HCT116 (cell line): Measurements from ENCODE around the gene SDC3. TPM values are rescaled to one million over a fixed set of nuclear protein-coding genes. Genes with fewer than 3 reads are reported as not detected.
A peak's percentile ranks its signal among the peaks of the same experiment; 100 is the strongest.
"Not testable (repeated sequence)": the region's sequence is repeated elsewhere in the genome, so short reads cannot be mapped to it uniquely, and the experiment has no call there.

ENCODE experiments used
- ATAC-seq: fragments of 200-7000 bp; cut with Tn5 transposase; 2 replicates; pipeline ENCODE4 v1.9.1; 2020; ENCODE audit warnings: mild to moderate bottlenecking, moderate library complexity
- BruUV-seq: library from RNA; stranded (reverse); fragments of 400-500 nt; replicated peaks from 2 replicates; lab custom pipeline; 2021; lab: Mats Ljungman, UMichigan
- CTCF ChIA-PET: fragments of 300-600 bp; sonication (Branson Sonifier 250); formaldehyde crosslinking; loops from one replicate; lab custom pipeline; 2021; ENCODE audit warnings: antibody characterized with exemption; lab: Charles Lee
- POLR2A ChIA-PET: fragments of 300-600, 350-600 bp; sonication (Branson Sonifier 250); formaldehyde crosslinking; loops from one replicate; lab custom pipeline; 2021; ENCODE audit warnings: antibody characterized with exemption; lab: Charles Lee
- RAD21 ChIA-PET, 2 experiments: fragments of 300-600 bp; sonication (Branson Sonifier 250); formaldehyde crosslinking; loops; one replicate each; lab custom pipeline; 2023; ENCODE audit warnings: low total read pairs in 2 of 2; ENCODE audit not compliant: uncharacterized antibody in 2 of 2, unreplicated experiment in 2 of 2, low non-redundant PET in 1 of 2; lab: Charles Lee
- DNase-seq: peaks from one replicate; pipeline ENCODE4 v3.0.0-alpha.2; 2010; ENCODE audit warnings: low read depth, low spot score
- H2AFZ ChIP-seq: fragments of 200-600 bp; shearing (Covaris generic), sonication (generic); 2 replicates; pipeline ENCODE4 v1.6.1; 2017; ENCODE audit warnings: low read depth, mixed run types, mixed read lengths, antibody characterized with exemption, low read length; ENCODE audit not compliant: poor library complexity, severe bottlenecking
- H3K27ac ChIP-seq: 2 replicates; pipeline ENCODE4 v1.5.1; 2012; ENCODE audit warnings: low read depth, low read length
- H3K27me3 ChIP-seq: fragments of 200-600 bp; sonication (generic); 2 replicates; pipeline ENCODE4 v1.6.1; 2016; ENCODE audit warnings: mixed run types, low read length, mixed read lengths; ENCODE audit not compliant: insufficient read depth
- H3K36me3 ChIP-seq, 2 experiments: fragments of 200-500 bp in 1 of 2; fragments of 200-600 bp in 1 of 2; sonication (Bioruptor generic) in 1 of 2; sonication (generic) in 1 of 2; 2 replicates each; pipeline versions ENCODE4 v1.5.1 to v1.6.1; 2014 to 2016; ENCODE audit warnings: low read length in 2 of 2, inconsistent platforms in 1 of 2, mixed read lengths in 1 of 2, mixed run types in 1 of 2; ENCODE audit not compliant: insufficient read depth in 2 of 2, control insufficient read depth in 1 of 2
- H3K4me1 ChIP-seq, 2 experiments: fragments of 200-600 bp in 1 of 2; sonication (generic) in 1 of 2; 2 replicates each; pipeline versions ENCODE4 v1.5.1 to v1.6.1; 2012 to 2017; ENCODE audit warnings: low read length in 2 of 2, inconsistent platforms in 1 of 2, mild to moderate bottlenecking in 1 of 2, mixed read lengths in 1 of 2, mixed run types in 1 of 2, moderate library complexity in 1 of 2; ENCODE audit not compliant: insufficient read depth in 2 of 2, control insufficient read depth in 1 of 2
- H3K4me2 ChIP-seq: fragments of 200-600 bp; sonication (generic); 2 replicates; pipeline ENCODE4 v1.6.1; 2017; ENCODE audit warnings: mixed run types, low read length, mixed read lengths
- H3K4me3 ChIP-seq, 2 experiments: fragments of 200-600 bp in 1 of 2; sonication (generic) in 1 of 2; replicated peaks in 1 of 2; 2 replicates each; pipeline ENCODE4 v1.5.1; 2011 to 2016; ENCODE audit warnings: low read length in 2 of 2, control low read depth in 1 of 2, low read depth in 1 of 2, mild to moderate bottlenecking in 1 of 2, mixed read lengths in 1 of 2, mixed run types in 1 of 2
- H3K79me2 ChIP-seq: fragments of 200-600 bp; sonication (generic); 2 replicates; pipeline ENCODE4 v1.6.1; 2017; ENCODE audit warnings: mild to moderate bottlenecking, mixed run types, low read length, moderate library complexity, mixed read lengths; ENCODE audit not compliant: insufficient read depth
- H3K9ac ChIP-seq: fragments of 200-600 bp; sonication (generic); 2 replicates; pipeline ENCODE4 v1.6.1; 2016; ENCODE audit warnings: low read length, mixed read lengths
- H3K9me2 ChIP-seq: fragments of 200-600 bp; sonication (generic), shearing (Covaris generic); 2 replicates; pipeline ENCODE4 v1.6.1; 2017; ENCODE audit warnings: mixed run types, mild to moderate bottlenecking, moderate library complexity; ENCODE audit not compliant: insufficient read depth
- H3K9me3 ChIP-seq, 2 experiments: fragments of 200-500 bp in 1 of 2; fragments of 200-600 bp in 1 of 2; sonication (Bioruptor generic) in 1 of 2; sonication (generic) in 1 of 2; 2 replicates each; pipeline ENCODE4 v1.6.1; 2014 to 2017; ENCODE audit warnings: low read length in 2 of 2, mixed read lengths in 2 of 2, inconsistent platforms in 1 of 2, low read depth in 1 of 2, mild to moderate bottlenecking in 1 of 2, mixed run types in 1 of 2, moderate library complexity in 1 of 2; ENCODE audit not compliant: control insufficient read depth in 1 of 2, insufficient read depth in 1 of 2
- H4K20me1 ChIP-seq: fragments of 200-600 bp; sonication (generic), shearing (Covaris generic); 2 replicates; pipeline ENCODE4 v1.6.1; 2017; ENCODE audit warnings: mixed run types, mild to moderate bottlenecking, moderate library complexity; ENCODE audit not compliant: insufficient read depth
- EZH2 ChIP-seq: fragments of 200-600 bp; sonication (generic); IDR thresholded peaks from 2 replicates; pipeline ENCODE4 v1.6.1; 2017; ENCODE audit warnings: antibody characterized with exemption, mixed run types
- EZH2phosphoT487 ChIP-seq: fragments of 200-600 bp; IDR thresholded peaks from 2 replicates; pipeline ENCODE4 v1.6.1; 2018; ENCODE audit warnings: antibody characterized with exemption, borderline replicate concordance
- POLR2A ChIP-seq: IDR thresholded peaks from 2 replicates; pipeline ENCODE4 v1.7.0; 2011; ENCODE audit warnings: borderline replicate concordance; ENCODE audit not compliant: insufficient read depth, insufficient read length; ENCODE audit errors: extremely low read depth
- RAD21 ChIP-seq: IDR thresholded peaks from 2 replicates; pipeline ENCODE4 v1.6.1; 2012; ENCODE audit warnings: low read depth, mild to moderate bottlenecking
- REST ChIP-seq: IDR thresholded peaks from 2 replicates; pipeline ENCODE4 v1.6.1; 2012; ENCODE audit warnings: low read depth
- SP1 ChIP-seq: IDR thresholded peaks from 2 replicates; pipeline ENCODE4 v1.6.1; 2012; ENCODE audit warnings: low read depth
- SRF ChIP-seq: IDR thresholded peaks from 2 replicates; pipeline ENCODE4 v1.6.1; 2012; ENCODE audit warnings: low read depth
- TCF7L2 ChIP-seq: IDR thresholded peaks from 2 replicates; pipeline ENCODE4 v1.7.0; 2011; ENCODE audit warnings: borderline replicate concordance, inconsistent platforms; ENCODE audit not compliant: insufficient read depth, insufficient read length; ENCODE audit errors: extremely low read depth
- intact Hi-C: fragments of 100-400 bp; cut with micrococcal nuclease; formaldehyde crosslinking; loops from 2 replicates; pipeline ENCODE4 v1.10.0; 2022
- total RNA-seq: library from RNA; stranded (reverse); gene quantifications from one replicate; pipeline ENCODE4 v1.2.1, GENCODE V29; 2021; ENCODE audit not compliant: unreplicated experiment

The SDC3 gene
- total RNA-seq, 1 experiment from 2014 or later: 40.1 TPM

GRCh38 chr1:30949487-30949838 is 40.9 kb upstream of the SDC3 start:
- H3K4me3 ChIP-seq, H3K9ac ChIP-seq, POLR2A ChIA-PET, H3K9me2 ChIP-seq, intact Hi-C loops, H3K4me2 ChIP-seq, RAD21 ChIA-PET, BruUV-seq, CTCF ChIA-PET, ATAC-seq, H3K27ac ChIP-seq, H3K27me3 ChIP-seq, H3K4me1 ChIP-seq, DNase-seq, H4K20me1 ChIP-seq, H3K9me3 ChIP-seq, H2AFZ ChIP-seq: not testable (repeated sequence)
- peaks cover 80% of the 10 kb centered on the region for H3K79me2 ChIP-seq
- peaks cover 51 to 64% of the 10 kb centered on the region in 2 experiments; a peak in 3 of 4 replicates for H3K36me3 ChIP-seq

- peaks cover 49 to 66% of the 10 kb centered on the region in 2 experiments; a peak in 3 of 4 replicates for H3K36me3 ChIP-seq
- H4K20me1 ChIP-seq, H3K4me2 ChIP-seq, H3K9me2 ChIP-seq, H3K9me3 ChIP-seq, H3K27ac ChIP-seq, intact Hi-C loops, H3K4me3 ChIP-seq, DNase-seq, ATAC-seq, CTCF ChIA-PET, POLR2A ChIA-PET, H3K27me3 ChIP-seq, H3K9ac ChIP-seq, H2AFZ ChIP-seq, H3K4me1 ChIP-seq, RAD21 ChIA-PET: not testable (repeated sequence)
- H3K79me2 ChIP-seq: peaks cover 80% of the 10 kb centered on the region
- TSS peak; percentile 20 for BruUV-seq
These were observed 40.4 kb upstream of the SDC3 start for GRCh38 chr1:30948813-30949486.

- TF ChIP-seq SRF: no peak
- no peak for TF ChIP-seq EZH2
- no peak for TF ChIP-seq REST
- TF ChIP-seq RAD21: no peak
- no peak for TF ChIP-seq TCF7L2
- no peak for TF ChIP-seq POLR2A
- TF ChIP-seq EZH2phosphoT487: no peak
- TF ChIP-seq SP1: no peak
- TF ChIP-seq, all 23 proteins: peak for 0
- POLR2A ChIA-PET: no interaction called here
- peaks cover 79% of the 10 kb centered on the region for H3K79me2 ChIP-seq
These were observed 39.7 kb upstream of the SDC3 start for GRCh38 chr1:30948278-30948677.

More at GRCh38 chr1:30948278-30948677, 39.7 kb upstream of the SDC3 start:
- H3K4me3 ChIP-seq: no peak overlapping the region
- no TSS peak for BruUV-seq
- H3K9me3 ChIP-seq: no peaks in the 10 kb centered on the region
- RAD21 ChIA-PET: no interaction called here
- DNase-seq: no peak
- H3K9me2 ChIP-seq: no peaks in the 10 kb centered on the region
- H3K27me3 ChIP-seq: no peaks in the 10 kb centered on the region
- H4K20me1 ChIP-seq: peaks cover 15% of the 10 kb centered on the region; the same call in 1 of the 2 replicates
- H3K36me3 ChIP-seq: peaks cover 46 to 63% of the 10 kb centered on the region in 2 experiments; a peak in 3 of 4 replicates
- no peak overlapping the region for H2AFZ ChIP-seq
- H3K4me1 ChIP-seq: no peaks in the 10 kb centered on the region
- no peak for ATAC-seq
- H3K27ac ChIP-seq: no peak overlapping the region
- intact Hi-C loops: no loop called here
- no peak overlapping the region for H3K4me2 ChIP-seq
- CTCF ChIA-PET: no interaction called here
- H3K9ac ChIP-seq: no peak overlapping the region
